ENCODE measurements around the gene DNAJB8. TPM values are rescaled to one million over a fixed set of nuclear protein-coding genes. Genes with fewer than 3 reads are reported as not detected.

The DNAJB8 gene
- total and polyA plus RNA-seq, 9 of the 15 experiments (the other 6 are each of a cell fraction or from before 2014, with no cell fraction given) = not detected

DNA sequence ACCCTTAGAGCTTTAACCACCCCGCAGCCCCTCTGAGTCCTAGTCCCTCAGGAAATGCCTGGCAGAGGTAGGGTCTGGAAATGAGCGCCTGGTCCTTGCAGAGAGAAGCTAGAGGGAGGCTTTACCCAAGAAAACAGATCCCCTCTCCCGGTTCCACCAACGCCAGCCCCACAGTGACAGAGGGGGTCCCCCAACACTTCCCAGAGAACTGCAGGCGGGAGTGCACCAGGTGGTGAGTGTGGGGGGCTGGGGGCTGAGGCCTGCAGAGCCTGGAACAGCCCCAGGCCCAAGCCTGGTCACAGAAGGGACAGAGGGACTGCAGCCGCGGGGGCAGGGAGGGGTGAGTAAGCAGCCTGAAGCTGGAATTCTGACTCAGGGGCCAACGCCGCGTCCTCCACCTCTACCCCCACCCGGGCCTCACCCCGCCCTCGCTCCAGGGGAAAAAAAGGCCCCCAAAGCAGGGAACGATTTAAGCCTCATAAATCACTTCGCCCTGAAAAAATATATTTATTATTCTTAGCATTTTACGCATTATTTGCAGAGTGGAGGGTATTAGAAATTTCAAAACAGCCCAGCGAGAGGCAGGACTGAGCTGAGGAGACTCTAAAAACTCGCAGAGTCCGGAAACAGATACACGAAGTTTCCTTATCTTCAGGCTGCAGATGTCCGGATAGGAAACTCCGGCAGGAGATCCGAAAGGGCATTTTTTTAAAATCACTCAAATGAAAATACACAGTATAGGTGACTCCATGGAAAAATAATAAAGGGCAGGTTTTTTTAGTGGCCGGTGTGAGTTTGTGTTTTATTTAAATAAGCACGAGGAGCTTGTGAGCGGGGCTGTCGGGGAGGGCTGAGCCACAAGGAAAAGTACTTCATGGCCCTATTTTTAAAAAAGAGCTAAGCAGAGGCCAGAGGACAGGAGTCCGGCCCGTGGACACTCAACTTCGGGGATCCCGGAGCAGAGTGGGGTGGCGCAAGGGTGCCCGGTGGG, 16.3 kb upstream of the DNAJB8 start (continued):
- TF ChIP-seq ATF1 (CRISPR knock-in tag; IDR thresholded peaks at IDR 0.05) (no peak), ATF1 (tag; IDR thresholded peaks at IDR 0.05) (0 out of 2 replicates have a peak, but pooled peaks have one; percentile 17), EZH2 (IDR thresholded peaks at IDR 0.05; ENCODE audit: borderline replicate concordance, low read depth, low read length) (no peak), IRF2 (CRISPR knock-in tag; IDR thresholded peaks at IDR 0.05) (no peak), HDAC1 (IDR thresholded peaks at IDR 0.05) (no peak), TEAD1 (CRISPR knock-in tag; IDR thresholded peaks at IDR 0.05) (0 out of 4 replicates have a peak, but pooled peaks of 1 of the 2 experiments have one; percentile 42), CREBBP (IDR thresholded peaks at IDR 0.05; ENCODE audit: low read depth, low read length) (no peak), PCBP2 (IDR thresholded peaks at IDR 0.05; ENCODE audit: low read depth, low read length, poor library complexity, severe bottlenecking) (no peak), BRD9 (IDR thresholded peaks at IDR 0.05; ENCODE audit: low read depth, partially characterized antibody) (peak; percentile 69), KDM1A (IDR thresholded peaks at IDR 0.05) (no peak), XRCC5 (IDR thresholded peaks at IDR 0.05; ENCODE audit: low read depth, low read length) (no peak), YY1 (IDR thresholded peaks at IDR 0.05; ENCODE audit: borderline replicate concordance in 1 of 3, control insufficient read depth in 1 of 3, extremely low read depth in 1 of 3, insufficient read depth in 3 of 3, insufficient read length in 1 of 3, insufficient replicate concordance in 2 of 3, low read depth in 1 of 3, low read length in 2 of 3) (no peak), JUND (IDR thresholded peaks at IDR 0.05; ENCODE audit: borderline replicate concordance, low read depth, low read length) (peak; percentile 69), JUND (tag; IDR thresholded peaks at IDR 0.05; ENCODE audit: borderline replicate concordance, low read depth, low read length) (0 out of 3 replicates have a peak, but pooled peaks have one; percentile 20), SMC3 (conservative IDR thresholded peaks at IDR 0.05; ENCODE audit: insufficient read depth, low read depth, low read length) (no peak), PHF20 (IDR thresholded peaks at IDR 0.05; ENCODE audit: partially characterized antibody) (no peak), MNT (conservative IDR thresholded peaks at IDR 0.05) (peak in 1 of 2 experiments; percentile 59; a peak in 2 of 4 replicates), ZMIZ1 (IDR thresholded peaks at IDR 0.05; ENCODE audit: low read depth in 2 of 2, low read length in 2 of 2) (peak in 1 of 2 experiments; percentile 76; a peak in 1 of 4 replicates), GATAD2A (IDR thresholded peaks at IDR 0.05) (no peak), RNF2 (IDR thresholded peaks at IDR 0.05) (peak; percentile 62; the same call in 1 of the 2 replicates)
- TF ChIP-seq, protein P1, sequence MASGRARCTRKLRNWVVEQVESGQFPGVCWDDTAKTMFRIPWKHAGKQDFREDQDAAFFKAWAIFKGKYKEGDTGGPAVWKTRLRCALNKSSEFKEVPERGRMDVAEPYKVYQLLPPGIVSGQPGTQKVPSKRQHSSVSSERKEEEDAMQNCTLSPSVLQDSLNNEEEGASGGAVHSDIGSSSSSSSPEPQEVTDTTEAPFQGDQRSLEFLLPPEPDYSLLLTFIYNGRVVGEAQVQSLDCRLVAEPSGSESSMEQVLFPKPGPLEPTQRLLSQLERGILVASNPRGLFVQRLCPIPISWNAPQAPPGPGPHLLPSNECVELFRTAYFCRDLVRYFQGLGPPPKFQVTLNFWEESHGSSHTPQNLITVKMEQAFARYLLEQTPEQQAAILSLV (tag; IDR thresholded peaks at IDR 0.05) = no peak

All from K562 (cell line).